ENCODE results near the gene RBM23. TPM values are rescaled to one million over a fixed set of nuclear protein-coding genes. Genes with fewer than 3 reads are reported as not detected.
"Not testable (repeated sequence)": the region's sequence is repeated elsewhere in the genome, so short reads cannot be mapped to it uniquely, and the experiment has no call there.

RBM23 gene
- 125 TPM for total RNA-seq (2013)
- polyA plus RNA-seq (10 to 100 TPM; 76.7 to 89.7 (median 85.7) TPM), polyA minus RNA-seq (64.0 and 110 TPM in 2 replicates), total RNA-seq (79.2 to 151 (median 127) reads per million in 11 experiments)

DNA sequence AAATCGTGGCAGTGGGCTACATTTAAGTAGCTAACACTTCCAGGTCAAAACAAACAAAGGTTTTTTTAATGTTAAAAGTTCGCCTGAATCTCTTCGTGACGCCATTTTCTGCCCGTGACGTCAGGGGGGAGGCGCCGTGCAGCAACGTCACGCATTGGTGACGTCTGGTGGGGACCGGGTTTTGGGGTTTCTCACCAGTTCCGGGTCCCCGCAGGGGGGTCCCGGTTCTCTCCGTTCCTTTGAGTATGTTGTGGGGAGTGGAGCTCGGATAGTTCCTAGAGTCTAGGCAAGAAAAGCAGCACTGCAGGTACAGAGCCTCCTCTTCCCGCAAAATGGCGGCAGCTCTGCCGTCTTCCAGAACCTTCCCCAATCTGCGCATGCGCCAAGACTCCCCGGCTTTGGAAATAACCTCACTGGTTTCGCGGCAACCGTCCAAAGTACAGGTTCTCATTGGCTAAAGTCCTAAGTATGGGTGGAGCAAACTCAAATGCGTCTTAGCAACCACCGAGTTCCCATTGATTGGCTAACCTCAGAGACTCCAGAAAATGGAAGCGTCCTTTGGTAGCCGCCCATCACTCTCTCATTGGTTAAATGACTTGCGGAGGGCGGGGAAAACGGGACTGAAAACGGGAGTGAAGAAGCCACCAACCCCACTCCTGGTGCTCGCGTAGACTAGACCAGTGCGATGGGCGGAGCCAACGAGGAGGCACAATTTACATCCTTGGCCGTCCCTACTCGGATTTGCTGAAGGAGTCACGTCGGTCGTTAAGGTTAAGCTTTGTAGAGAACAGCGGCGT, at the start of gene RBM23:
Gene RBM23, minus strand, starts transcription at position 346 of the 797 bp plus-strand sequence.
- H3K9ac ChIP-seq (ENCODE audit: insufficient read depth, low read length, poor library complexity, severe bottlenecking), result peak within 1 kb of the TSS; percentile 96
- 0% methylated on average over 27 of the region's 46 CpGs for WGBS (ENCODE audit: insufficient coverage)
- H3K4me2 ChIP-seq (replicated peaks; ENCODE audit: extremely low read depth, low read length, poor library complexity, severe bottlenecking), result peak within 1 kb of the TSS; percentile 82
- peak; percentile 100 for DNase-seq
- peaks cover 0 to 2% (median 0%) of the 10 kb centered on the region in 7 donors for H3K9me3 Mint-ChIP-seq
- H3K27ac Mint-ChIP-seq, result peak within 1 kb of the TSS; percentile 100
- TF ChIP-seq, protein P1, sequence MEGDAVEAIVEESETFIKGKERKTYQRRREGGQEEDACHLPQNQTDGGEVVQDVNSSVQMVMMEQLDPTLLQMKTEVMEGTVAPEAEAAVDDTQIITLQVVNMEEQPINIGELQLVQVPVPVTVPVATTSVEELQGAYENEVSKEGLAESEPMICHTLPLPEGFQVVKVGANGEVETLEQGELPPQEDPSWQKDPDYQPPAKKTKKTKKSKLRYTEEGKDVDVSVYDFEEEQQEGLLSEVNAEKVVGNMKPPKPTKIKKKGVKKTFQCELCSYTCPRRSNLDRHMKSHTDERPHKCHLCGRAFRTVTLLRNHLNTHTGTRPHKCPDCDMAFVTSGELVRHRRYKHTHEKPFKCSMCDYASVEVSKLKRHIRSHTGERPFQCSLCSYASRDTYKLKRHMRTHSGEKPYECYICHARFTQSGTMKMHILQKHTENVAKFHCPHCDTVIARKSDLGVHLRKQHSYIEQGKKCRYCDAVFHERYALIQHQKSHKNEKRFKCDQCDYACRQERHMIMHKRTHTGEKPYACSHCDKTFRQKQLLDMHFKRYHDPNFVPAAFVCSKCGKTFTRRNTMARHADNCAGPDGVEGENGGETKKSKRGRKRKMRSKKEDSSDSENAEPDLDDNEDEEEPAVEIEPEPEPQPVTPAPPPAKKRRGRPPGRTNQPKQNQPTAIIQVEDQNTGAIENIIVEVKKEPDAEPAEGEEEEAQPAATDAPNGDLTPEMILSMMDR (IDR thresholded peaks at IDR 0.05), result no peak
- H3K36me3 ChIP-seq (replicated peaks in 1 of 2; ENCODE audit: control insufficient read depth in 1 of 2, insufficient read depth in 2 of 2, low read length in 2 of 2), result peaks cover 27 to 36% of the 10 kb centered on the region in 2 donors
- H3K4me3 ChIP-seq (replicated peaks in 1 of 3; ENCODE audit: low read depth in 2 of 3, low read length in 3 of 3), result peak within 1 kb of the TSS; percentile 81 to 86 (median 85)
- peaks cover 42% of the 10 kb centered on the region for H3K79me2 ChIP-seq (ENCODE audit: insufficient read depth, low read length)
- H3K27ac ChIP-seq (ENCODE audit: low read depth in 1 of 2, low read length in 2 of 2), result peak within 1 kb of the TSS; percentile 87 to 99
- intact Hi-C loops (cut with micrococcal nuclease), result loop anchor here in 1 of 2 donors (1.0 to 5.0 kb wide), 2 partner anchors 10 to 47 kb away; partner anchors contain the start of genes LRP10 and PRMT5
- H3K4me1 ChIP-seq (ENCODE audit: control insufficient read depth in 1 of 2, insufficient read depth in 2 of 2, low read length in 2 of 2), result peaks cover 50 to 51% of the 10 kb centered on the region in 2 donors
- peaks cover 0 to 3% (median 0%) of the 10 kb centered on the region in 3 donors for H3K27me3 Mint-ChIP-seq (ENCODE audit: low read depth in 3 of 3)
- no peaks in the 10 kb centered on the region for H3K9me3 ChIP-seq (replicated peaks in 1 of 2; ENCODE audit: control insufficient read depth in 1 of 2, insufficient read depth in 1 of 2, low read length in 2 of 2)
- H3K27me3 ChIP-seq (ENCODE audit: control insufficient read depth in 2 of 2, insufficient read depth in 2 of 2, low read length in 2 of 2), result no peaks in the 10 kb centered on the region
- peak within 1 kb of the TSS; percentile 67 for H2AFZ ChIP-seq (ENCODE audit: insufficient read depth, low read depth, low read length, poor library complexity, severe bottlenecking)
- H3K4me1 Mint-ChIP-seq, result peaks cover 49% of the 10 kb centered on the region
- H4K20me1 ChIP-seq (ENCODE audit: insufficient read depth, low read length), result no peaks in the 10 kb centered on the region
- H3K4me3 Mint-ChIP-seq, result peak within 1 kb of the TSS; percentile 87 to 95
- H3K36me3 Mint-ChIP-seq, result peaks cover 36 to 44% of the 10 kb centered on the region in 2 donors

DNA sequence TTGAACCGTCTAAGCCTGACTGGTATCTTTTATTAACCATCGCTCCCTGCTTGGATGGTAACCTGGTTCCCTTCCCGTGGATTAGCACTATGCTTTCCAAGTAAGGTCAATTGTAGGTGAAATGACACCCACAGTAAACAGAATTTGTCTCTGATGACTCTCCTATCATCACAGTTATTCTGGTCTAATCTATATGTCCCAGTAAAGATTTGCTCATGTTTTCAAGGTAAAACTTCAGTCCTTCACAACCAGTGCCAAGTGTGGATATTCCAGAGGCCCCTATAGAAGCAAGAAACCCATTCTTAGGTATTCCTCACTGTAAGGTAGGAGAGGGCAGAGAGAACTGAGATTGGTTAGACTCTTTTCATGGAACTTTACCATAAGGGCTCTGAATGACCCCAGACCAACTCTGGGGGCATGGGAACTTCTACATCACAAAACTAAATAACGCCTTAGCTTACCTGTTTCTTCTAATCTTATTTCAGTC, 47.9 kb upstream of the RBM23 start:
- 100% methylated on average over 2 of the region's 4 CpGs for WGBS (ENCODE audit: insufficient coverage)
- Mint-ChIP-seq H3K9me3 (no peaks in the 10 kb centered on the region), H3K27ac (no peak overlapping the region), H3K27me3 (ENCODE audit: low read depth in 3 of 3) (peaks cover 0 to 5% (median 2%) of the 10 kb centered on the region in 3 donors), H3K4me3 (no peak overlapping the region), H3K36me3 (no peaks in the 10 kb centered on the region), H3K4me1 (no peaks in the 10 kb centered on the region)
- Histone ChIP-seq H3K27me3 (ENCODE audit: control insufficient read depth in 2 of 2, insufficient read depth in 2 of 2, low read length in 2 of 2) (no peaks in the 10 kb centered on the region), H3K36me3 (replicated peaks in 1 of 2; ENCODE audit: control insufficient read depth in 1 of 2, insufficient read depth in 2 of 2, low read length in 2 of 2) (no peaks in the 10 kb centered on the region), H3K79me2 (ENCODE audit: insufficient read depth, low read length) (no peaks in the 10 kb centered on the region), H3K4me2 (replicated peaks; ENCODE audit: extremely low read depth, low read length, poor library complexity, severe bottlenecking) (no peak overlapping the region), H2AFZ (ENCODE audit: insufficient read depth, low read depth, low read length, poor library complexity, severe bottlenecking) (no peak overlapping the region), H3K27ac (ENCODE audit: low read depth in 1 of 2, low read length in 2 of 2) (no peak overlapping the region), H3K9me3 (replicated peaks in 1 of 2; ENCODE audit: control insufficient read depth in 1 of 2, insufficient read depth in 1 of 2, low read length in 2 of 2) (no peaks in the 10 kb centered on the region), H4K20me1 (ENCODE audit: insufficient read depth, low read length) (no peaks in the 10 kb centered on the region), H3K9ac (ENCODE audit: insufficient read depth, low read length, poor library complexity, severe bottlenecking) (no peak overlapping the region), H3K4me1 (ENCODE audit: control insufficient read depth in 1 of 2, insufficient read depth in 2 of 2, low read length in 2 of 2) (no peaks in the 10 kb centered on the region), H3K4me3 (replicated peaks in 1 of 3; ENCODE audit: low read depth in 2 of 3, low read length in 3 of 3) (no peak overlapping the region)
- no peak for DNase-seq
- intact Hi-C loops (cut with micrococcal nuclease), result no loop called here
- TF ChIP-seq, protein P1 (IDR thresholded peaks at IDR 0.05), result no peak

DNA sequence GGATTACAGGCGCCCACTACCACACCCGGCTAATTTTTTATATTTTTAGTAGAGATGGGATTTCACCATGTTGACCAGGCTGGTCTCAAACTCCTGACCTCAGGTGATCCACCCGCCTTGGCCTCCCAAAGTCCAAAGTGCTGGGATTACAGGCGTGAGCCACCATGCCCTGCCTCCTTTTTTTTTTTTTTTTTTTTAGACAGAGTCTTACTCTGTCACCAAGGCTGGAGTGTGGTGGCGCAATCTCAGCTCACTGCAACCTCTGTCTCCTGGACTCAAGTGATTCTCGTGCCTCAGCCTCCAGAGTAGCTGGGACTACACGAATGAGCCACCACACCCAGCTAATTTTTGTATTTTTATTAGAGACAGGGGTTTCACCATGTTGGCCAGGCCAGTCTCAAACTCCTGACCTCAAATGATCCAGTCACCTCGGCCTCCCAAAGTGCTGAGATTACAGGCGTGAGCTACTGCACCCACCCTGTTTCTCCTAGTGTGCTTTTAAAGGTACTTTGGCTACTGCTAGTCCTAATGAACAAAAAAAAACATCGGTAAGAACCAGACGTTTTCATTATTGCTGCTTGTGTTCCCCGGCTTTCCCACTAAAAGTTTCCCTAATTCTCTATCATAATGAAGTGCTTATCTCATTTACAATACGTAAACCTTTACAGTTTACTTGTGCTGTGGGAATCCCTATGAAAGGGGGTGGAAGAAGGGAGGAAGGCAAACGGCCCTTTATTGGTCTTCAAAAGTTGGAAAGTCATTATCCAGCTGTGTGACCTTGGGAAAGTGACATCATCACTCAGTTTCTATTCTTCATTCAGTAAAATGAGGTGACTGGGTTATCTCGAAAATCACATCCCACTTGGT, 47.2 kb upstream of the RBM23 start:
- H3K36me3 ChIP-seq (replicated peaks in 1 of 2; ENCODE audit: control insufficient read depth in 1 of 2, insufficient read depth in 2 of 2, low read length in 2 of 2); H3K79me2 ChIP-seq (ENCODE audit: insufficient read depth, low read length); H3K4me3 ChIP-seq (replicated peaks in 1 of 3; ENCODE audit: low read depth in 2 of 3, low read length in 3 of 3); H3K27ac ChIP-seq (ENCODE audit: low read depth in 1 of 2, low read length in 2 of 2); H3K4me1 Mint-ChIP-seq; H3K27me3 ChIP-seq (ENCODE audit: control insufficient read depth in 2 of 2, insufficient read depth in 2 of 2, low read length in 2 of 2); H3K9me3 ChIP-seq (replicated peaks in 1 of 2; ENCODE audit: control insufficient read depth in 1 of 2, insufficient read depth in 1 of 2, low read length in 2 of 2); intact Hi-C loops (cut with micrococcal nuclease); H3K4me3 Mint-ChIP-seq; H4K20me1 ChIP-seq (ENCODE audit: insufficient read depth, low read length); H3K36me3 Mint-ChIP-seq; DNase-seq; H3K9me3 Mint-ChIP-seq; H2AFZ ChIP-seq (ENCODE audit: insufficient read depth, low read depth, low read length, poor library complexity, severe bottlenecking); H3K4me1 ChIP-seq (ENCODE audit: control insufficient read depth in 1 of 2, insufficient read depth in 2 of 2, low read length in 2 of 2); H3K9ac ChIP-seq (ENCODE audit: insufficient read depth, low read length, poor library complexity, severe bottlenecking); H3K27me3 Mint-ChIP-seq (ENCODE audit: low read depth in 3 of 3); H3K27ac Mint-ChIP-seq; H3K4me2 ChIP-seq (replicated peaks; ENCODE audit: extremely low read depth, low read length, poor library complexity, severe bottlenecking): not testable (repeated sequence)
- WGBS (ENCODE audit: insufficient coverage), result 88% methylated on average over 5 of the region's 15 CpGs

All from CD14-positive monocyte (primary cell).